NCI-H2107 treated with DMSO at 0.1 percent for 48 hours (cell line): ENCODE data around the gene PARN.
"Not testable (repeated sequence)": the region's sequence is repeated elsewhere in the genome, so short reads cannot be mapped to it uniquely, and the experiment has no call there.

Source experiments
- DNase-seq: peaks from one replicate; lab custom pipeline; 2025; ENCODE audit not compliant: unreplicated experiment; lab: John Stamatoyannopoulos, UW

The PARN gene

GRCh38 chr16:14576069-14576468, 54.0 kb downstream of the PARN start:
- no peak for DNase-seq

GRCh38 chr16:14574698-14575415, 55.2 kb downstream of the PARN start:
- not testable (repeated sequence) for DNase-seq

- DNase-seq: no peak
These were observed 57.5 kb downstream of the PARN start for GRCh38 chr16:14572535-14572934.

GRCh38 chr16:14569213-14569612, 60.8 kb downstream of the PARN start:
- no peak for DNase-seq

GRCh38 chr16:14566599-14566998, 63.5 kb downstream of the PARN start:
- no peak for DNase-seq

- no peak for DNase-seq
These were observed 64.4 kb downstream of the PARN start for GRCh38 chr16:14565688-14566025.

- peak; percentile 68 for DNase-seq
These were observed 65.0 kb downstream of the PARN start for GRCh38 chr16:14564861-14565687.

- DNase-seq: peak; percentile 81
These were observed 65.7 kb downstream of the PARN start for GRCh38 chr16:14564323-14564722.

- DNase-seq: peak; percentile 10
These were observed 67.2 kb downstream of the PARN start for GRCh38 chr16:14562691-14563491.

- no peak for DNase-seq
These were observed 69.5 kb downstream of the PARN start for GRCh38 chr16:14560523-14560922.

- peak; percentile 61 for DNase-seq
These were observed 70.2 kb downstream of the PARN start for GRCh38 chr16:14559809-14560241.

- no peak for DNase-seq
These were observed 76.6 kb downstream of the PARN start for GRCh38 chr16:14553447-14553846.

GRCh38 chr16:14549789-14550153, 80.3 kb downstream of the PARN start:
- peak; percentile 63 for DNase-seq

- no peak for DNase-seq
These were observed 80.9 kb downstream of the PARN start for GRCh38 chr16:14548933-14549788.

GRCh38 chr16:14545346-14545884, 84.6 kb downstream of the PARN start:
- DNase-seq: no peak

- DNase-seq: not testable (repeated sequence)
These were observed 85.2 kb downstream of the PARN start for GRCh38 chr16:14544846-14545245.

GRCh38 chr16:14539631-14540030, 90.4 kb downstream of the PARN start:
- DNase-seq: no peak

GRCh38 chr16:14539156-14539555, 90.9 kb downstream of the PARN start:
- no peak for DNase-seq

- no peak for DNase-seq
These were observed 91.5 kb downstream of the PARN start for GRCh38 chr16:14538604-14539003.

GRCh38 chr16:14531613-14532012, 98.4 kb downstream of the PARN start:
- no peak for DNase-seq
